Breast epithelium (tissue), 4 donors: ENCODE results near the gene RFX8. TPM values are rescaled to one million over a fixed set of nuclear protein-coding genes. Genes with fewer than 3 reads are reported as not detected.

Experiments
- DNase-seq, 2 donors: peaks; one replicate each; pipeline ENCODE4 v3.0.0-alpha.2; 2019; ENCODE audit warnings: low spot score in 2 of 2
- H3K27ac ChIP-seq, 2 donors: fragments of 200-600 bp; sonication (generic) in 1 of 2; one replicate each; pipeline ENCODE4 v1.5.1; 2016 to 2019; ENCODE audit warnings: mild to moderate bottlenecking in 1 of 2
- H3K27me3 ChIP-seq, 2 donors: fragments of 200-600 bp; sonication (generic) in 1 of 2; one replicate each; pipeline versions ENCODE4 v1.5.1 to v1.6.0; 2017 to 2019; ENCODE audit warnings: control low read depth in 1 of 2, mild to moderate bottlenecking in 1 of 2
- H3K36me3 ChIP-seq: fragments of 200-600 bp; one replicate; pipeline ENCODE4 v1.5.1; 2019
- H3K4me1 ChIP-seq, 2 donors: fragments of 200-600 bp; sonication (generic); one replicate each; pipeline ENCODE4 v1.5.1; 2016 to 2019; ENCODE audit warnings: control low read depth in 1 of 2
- H3K4me3 ChIP-seq, 3 donors: fragments of 200-600 bp; sonication (generic); 1 replicate in 2 of 3; 2 replicates in 1 of 3; pipeline ENCODE4 v1.5.1; 2016 to 2019; ENCODE audit warnings: mild to moderate bottlenecking in 3 of 3, moderate library complexity in 2 of 3
- H3K9me3 ChIP-seq, 2 donors: fragments of 200-600 bp; sonication (generic) in 1 of 2; one replicate each; pipeline ENCODE4 v1.5.1; 2016 to 2019; ENCODE audit warnings: control low read depth in 1 of 2
- CTCF ChIP-seq, 3 donors: fragments of 450-650 bp; IDR thresholded peaks; one replicate each; pipeline ENCODE4 v1.5.1; 2016 to 2017; ENCODE audit warnings: antibody characterized with exemption in 3 of 3, mild to moderate bottlenecking in 3 of 3, moderate library complexity in 3 of 3
- POLR2A ChIP-seq: fragments of 450-650 bp; IDR thresholded peaks from one replicate; pipeline ENCODE4 v1.6.1; 2016; ENCODE audit warnings: antibody characterized with exemption, mild to moderate bottlenecking, moderate library complexity
- POLR2AphosphoS5 ChIP-seq, 3 donors: sonication (generic); formaldehyde crosslinking; IDR thresholded peaks; one replicate each; pipeline ENCODE4 v1.6.1; 2017; ENCODE audit warnings: antibody characterized with exemption in 3 of 3
- intact Hi-C: fragments of 100-400 bp; cut with DNase I; formaldehyde crosslinking; loops from one replicate; pipeline ENCODE4 v1.15.1; 2023; ENCODE audit warnings: low total_unique reads
- total RNA-seq, 3 donors: library from RNA; depleted of rRNA; stranded (reverse); fragments of >200 nt; gene quantifications; one replicate each; pipeline ENCODE4 v1.1.0, GENCODE V29; 2016

Gene RFX8
- total RNA-seq, 3 donors from 2014 or later, result 0.96 to 3.8 (median 2.3) TPM

- DNase-seq, result no peak
- no peaks in the 10 kb centered on the region for H3K27me3 ChIP-seq
- intact Hi-C loops, result no loop called here
- no peak overlapping the region for H3K27ac ChIP-seq
- H3K4me1 ChIP-seq, result no peaks in the 10 kb centered on the region
- no peak for TF ChIP-seq CTCF (IDR thresholded peaks at IDR 0.05)
- no peak for TF ChIP-seq POLR2AphosphoS5 (IDR thresholded peaks at IDR 0.05)
- no peak for TF ChIP-seq POLR2A
- H3K9me3 ChIP-seq, result peaks cover 4 to 5% of the 10 kb centered on the region in 2 donors
- H3K4me3 ChIP-seq, result no peak overlapping the region
- no peaks in the 10 kb centered on the region for H3K36me3 ChIP-seq
Observed at GRCh38 chr2:101486258-101486701, 11.4 kb upstream of the RFX8 start.

GRCh38 chr2:101485856-101486255, 10.9 kb upstream of the RFX8 start:
- peaks cover 4 to 5% of the 10 kb centered on the region in 2 donors for H3K9me3 ChIP-seq
- TF ChIP-seq POLR2A (no peak), POLR2AphosphoS5 (IDR thresholded peaks at IDR 0.05) (no peak), CTCF (IDR thresholded peaks at IDR 0.05) (no peak)
- intact Hi-C loops, result no loop called here

GRCh38 chr2:101480764-101481163, 5.9 kb upstream of the RFX8 start:
- Histone ChIP-seq H3K4me3 (no peak overlapping the region), H3K27me3 (no peaks in the 10 kb centered on the region), H3K27ac (no peak overlapping the region), H3K9me3 (no peaks in the 10 kb centered on the region), H3K4me1 (no peaks in the 10 kb centered on the region), H3K36me3 (no peaks in the 10 kb centered on the region)
- intact Hi-C loops, result no loop called here
- DNase-seq, result no peak
- no peak for TF ChIP-seq POLR2AphosphoS5 (IDR thresholded peaks at IDR 0.05)
- no peak for TF ChIP-seq CTCF (IDR thresholded peaks at IDR 0.05)
- no peak for TF ChIP-seq POLR2A

More at GRCh38 chr2:101485856-101486255, 10.9 kb upstream of the RFX8 start:
- H3K4me1 ChIP-seq, result no peaks in the 10 kb centered on the region
- no peaks in the 10 kb centered on the region for H3K36me3 ChIP-seq
- no peak overlapping the region for H3K4me3 ChIP-seq
- no peaks in the 10 kb centered on the region for H3K27me3 ChIP-seq
- no peak overlapping the region for H3K27ac ChIP-seq
- no peak for DNase-seq

- no peak for DNase-seq
- H3K9me3 ChIP-seq, result no peaks in the 10 kb centered on the region
- H3K27me3 ChIP-seq, result no peaks in the 10 kb centered on the region
- no peak overlapping the region for H3K27ac ChIP-seq
- no peak for TF ChIP-seq POLR2AphosphoS5 (IDR thresholded peaks at IDR 0.05)
- TF ChIP-seq CTCF (IDR thresholded peaks at IDR 0.05), result no peak
- no peak for TF ChIP-seq POLR2A
- no peak overlapping the region for H3K4me3 ChIP-seq
- intact Hi-C loops, result no loop called here
- no peaks in the 10 kb centered on the region for H3K4me1 ChIP-seq
- H3K36me3 ChIP-seq, result no peaks in the 10 kb centered on the region
Observed at GRCh38 chr2:101479810-101480209, 4.9 kb upstream of the RFX8 start.

GRCh38 chr2:101479328-101479727, 4.4 kb upstream of the RFX8 start:
- Histone ChIP-seq H3K27ac (no peak overlapping the region), H3K4me3 (no peak overlapping the region), H3K27me3 (no peaks in the 10 kb centered on the region), H3K9me3 (no peaks in the 10 kb centered on the region), H3K36me3 (no peaks in the 10 kb centered on the region), H3K4me1 (no peaks in the 10 kb centered on the region)
- DNase-seq, result no peak
- TF ChIP-seq POLR2A, result no peak
- TF ChIP-seq CTCF (IDR thresholded peaks at IDR 0.05), result no peak
- no peak for TF ChIP-seq POLR2AphosphoS5 (IDR thresholded peaks at IDR 0.05)
- intact Hi-C loops, result no loop called here
